Measurements from ENCODE around the gene MAGI1. TPM values are rescaled to one million over a fixed set of nuclear protein-coding genes. Genes with fewer than 3 reads are reported as not detected.

The MAGI1 gene
- total RNA-seq, 4 donors from 2014 or later = 7.6 to 42.9 (median 37.0) TPM

DNA sequence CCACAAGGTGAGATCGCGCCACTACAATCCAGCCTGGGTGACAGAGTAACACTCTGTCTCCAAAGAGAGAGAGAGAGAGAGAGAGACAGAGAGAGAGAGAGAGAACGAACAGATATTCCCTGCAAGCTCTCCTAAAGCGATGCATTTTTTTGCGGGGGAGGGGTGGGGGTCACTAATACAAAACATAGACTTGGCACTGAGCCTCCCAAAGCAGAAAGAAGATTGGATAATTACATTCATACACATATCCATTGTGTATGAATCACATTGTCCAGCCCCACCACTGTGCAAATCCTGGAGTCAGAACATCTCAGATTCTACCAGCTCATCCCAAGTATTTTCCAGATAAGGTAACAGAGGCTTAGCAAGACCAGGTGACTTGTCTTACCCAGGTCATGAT, 459.9 kb downstream of the MAGI1 start:
- Histone ChIP-seq H3K4me3 (no peak overlapping the region), H3K27me3 (no peaks in the 10 kb centered on the region), H3K4me1 (no peaks in the 10 kb centered on the region), H3K9me3 (no peaks in the 10 kb centered on the region), H3K36me3 (no peaks in the 10 kb centered on the region), H3K27ac (no peak overlapping the region)
- DNase-seq = no peak
- intact Hi-C loops (cut with DNase I; ENCODE audit: low total_unique reads) = no loop called here
- no peak for TF ChIP-seq POLR2A (IDR thresholded peaks at IDR 0.05)
- TF ChIP-seq, protein P1, sequence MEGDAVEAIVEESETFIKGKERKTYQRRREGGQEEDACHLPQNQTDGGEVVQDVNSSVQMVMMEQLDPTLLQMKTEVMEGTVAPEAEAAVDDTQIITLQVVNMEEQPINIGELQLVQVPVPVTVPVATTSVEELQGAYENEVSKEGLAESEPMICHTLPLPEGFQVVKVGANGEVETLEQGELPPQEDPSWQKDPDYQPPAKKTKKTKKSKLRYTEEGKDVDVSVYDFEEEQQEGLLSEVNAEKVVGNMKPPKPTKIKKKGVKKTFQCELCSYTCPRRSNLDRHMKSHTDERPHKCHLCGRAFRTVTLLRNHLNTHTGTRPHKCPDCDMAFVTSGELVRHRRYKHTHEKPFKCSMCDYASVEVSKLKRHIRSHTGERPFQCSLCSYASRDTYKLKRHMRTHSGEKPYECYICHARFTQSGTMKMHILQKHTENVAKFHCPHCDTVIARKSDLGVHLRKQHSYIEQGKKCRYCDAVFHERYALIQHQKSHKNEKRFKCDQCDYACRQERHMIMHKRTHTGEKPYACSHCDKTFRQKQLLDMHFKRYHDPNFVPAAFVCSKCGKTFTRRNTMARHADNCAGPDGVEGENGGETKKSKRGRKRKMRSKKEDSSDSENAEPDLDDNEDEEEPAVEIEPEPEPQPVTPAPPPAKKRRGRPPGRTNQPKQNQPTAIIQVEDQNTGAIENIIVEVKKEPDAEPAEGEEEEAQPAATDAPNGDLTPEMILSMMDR (IDR thresholded peaks at IDR 0.05) = no peak

DNA sequence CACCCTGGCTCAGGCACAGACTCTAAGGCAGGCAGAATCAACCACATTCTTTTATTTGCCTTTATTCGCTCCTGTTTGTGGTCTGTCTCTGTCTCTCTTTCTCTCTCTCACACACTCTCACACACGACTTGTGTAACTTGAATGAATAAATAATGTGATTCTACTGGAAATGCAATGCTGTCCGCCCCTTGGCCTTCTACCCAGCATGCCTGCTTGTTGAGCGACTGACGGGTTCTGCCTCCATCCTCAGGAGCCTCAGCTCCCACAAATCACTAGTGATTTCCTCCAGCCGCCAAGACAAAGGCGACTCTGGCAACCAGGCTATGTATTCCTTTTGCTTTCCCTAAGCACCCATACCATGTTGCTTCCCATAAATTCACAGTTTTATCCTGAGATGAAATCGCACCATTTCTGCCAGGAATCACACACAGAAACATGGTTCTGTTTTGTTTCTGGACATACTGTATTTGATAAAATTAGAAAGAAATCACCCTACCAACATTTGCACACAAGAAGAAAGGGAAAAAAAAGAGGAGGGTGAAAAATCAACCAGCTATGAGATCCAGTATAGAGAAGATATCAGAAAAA, 460.8 kb downstream of the MAGI1 start:
- Histone ChIP-seq H3K27ac (no peak overlapping the region), H3K4me3 (no peak overlapping the region), H3K9me3 (no peaks in the 10 kb centered on the region), H3K27me3 (no peaks in the 10 kb centered on the region), H3K36me3 (no peaks in the 10 kb centered on the region), H3K4me1 (no peaks in the 10 kb centered on the region)
- intact Hi-C loops (cut with DNase I; ENCODE audit: low total_unique reads) = no loop called here
- no peak for TF ChIP-seq POLR2A (IDR thresholded peaks at IDR 0.05)
- TF ChIP-seq, protein P1 (IDR thresholded peaks at IDR 0.05) = no peak
- no peak for DNase-seq

DNA sequence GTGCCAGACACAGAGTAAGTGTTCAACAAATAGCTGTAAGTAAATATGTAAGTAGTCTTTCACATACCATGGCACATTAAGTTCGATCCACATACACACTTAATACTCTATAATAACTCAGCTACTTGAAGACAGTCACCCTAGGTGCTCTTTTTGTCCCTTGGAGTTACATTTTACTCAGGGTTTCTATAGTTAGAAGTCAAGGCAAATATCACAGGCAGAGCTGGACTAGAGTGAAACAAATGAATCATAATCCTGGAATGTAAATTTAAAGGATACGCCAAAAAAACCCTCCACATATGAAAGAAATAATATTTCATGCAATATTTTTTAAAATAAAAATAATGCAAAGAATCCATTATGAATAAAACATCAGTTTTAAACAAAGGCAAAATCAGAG, 461.8 kb downstream of the MAGI1 start:
- Histone ChIP-seq H3K27me3 (no peaks in the 10 kb centered on the region), H3K27ac (no peak overlapping the region), H3K4me3 (no peak overlapping the region), H3K36me3 (no peaks in the 10 kb centered on the region), H3K4me1 (no peaks in the 10 kb centered on the region), H3K9me3 (no peaks in the 10 kb centered on the region)
- intact Hi-C loops (cut with DNase I; ENCODE audit: low total_unique reads) = no loop called here
- no peak for DNase-seq
- TF ChIP-seq, protein P1 (IDR thresholded peaks at IDR 0.05) = no peak
- no peak for TF ChIP-seq POLR2A (IDR thresholded peaks at IDR 0.05)

DNA sequence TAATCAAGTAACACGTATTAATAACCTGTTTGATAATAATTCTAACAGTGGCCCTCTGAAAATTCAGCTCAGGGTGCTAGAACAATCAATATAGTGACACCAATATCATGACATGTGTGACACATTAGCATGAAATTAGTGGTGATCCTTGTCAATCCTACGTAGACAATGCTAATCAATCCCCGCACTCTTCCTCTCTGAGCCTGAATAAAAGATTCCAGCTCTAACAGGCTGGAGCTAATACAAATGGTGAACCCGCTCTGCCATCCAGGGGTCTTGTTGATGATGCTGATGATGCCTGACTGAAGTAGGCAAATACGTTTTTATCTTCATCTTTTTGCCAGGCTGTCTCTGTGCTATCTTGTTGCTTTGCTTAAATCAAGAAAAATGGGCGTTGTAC, 462.5 kb downstream of the MAGI1 start:
- no peak for DNase-seq
- Histone ChIP-seq H3K9me3 (no peaks in the 10 kb centered on the region), H3K4me3 (no peak overlapping the region), H3K27ac (no peak overlapping the region), H3K4me1 (no peaks in the 10 kb centered on the region), H3K36me3 (no peaks in the 10 kb centered on the region), H3K27me3 (no peaks in the 10 kb centered on the region)
- intact Hi-C loops (cut with DNase I; ENCODE audit: low total_unique reads) = no loop called here
- TF ChIP-seq, protein P1 (IDR thresholded peaks at IDR 0.05) = no peak
- TF ChIP-seq POLR2A (IDR thresholded peaks at IDR 0.05) = no peak

DNA sequence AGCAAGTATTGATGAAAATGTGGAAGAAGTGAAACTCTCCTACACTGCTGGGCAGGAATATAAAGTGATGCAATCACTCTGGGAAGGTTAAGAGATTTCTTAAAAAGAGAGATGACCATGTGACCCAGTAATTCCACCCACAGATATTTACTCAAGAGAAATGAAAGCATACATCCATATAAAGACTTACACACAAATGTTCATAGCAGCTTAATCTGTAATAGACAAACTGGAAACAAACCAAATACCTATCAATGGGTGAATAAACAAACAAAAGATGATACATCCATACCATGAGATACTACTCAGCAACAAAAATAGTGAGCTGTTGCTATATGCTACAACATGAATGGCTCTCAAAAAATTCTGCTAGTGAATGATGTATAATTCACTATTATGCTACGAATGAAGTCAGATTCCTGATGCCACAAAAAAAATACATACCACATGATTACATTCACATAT, 463.3 kb downstream of the MAGI1 start:
- no peaks in the 10 kb centered on the region for H3K36me3 ChIP-seq
- no peak overlapping the region for H3K4me3 ChIP-seq
- intact Hi-C loops (cut with DNase I; ENCODE audit: low total_unique reads) = no loop called here
- TF ChIP-seq, protein P1 (IDR thresholded peaks at IDR 0.05) = no peak
- no peak for TF ChIP-seq POLR2A (IDR thresholded peaks at IDR 0.05)
- no peaks in the 10 kb centered on the region for H3K4me1 ChIP-seq
- no peak for DNase-seq
- no peaks in the 10 kb centered on the region for H3K27me3 ChIP-seq
- H3K27ac ChIP-seq = no peak overlapping the region
- no peaks in the 10 kb centered on the region for H3K9me3 ChIP-seq

Data from uterus (tissue), 4 donors.